Ascending aorta (tissue), 2 donors: Measurements from ENCODE around the gene PCBP3. TPM values are rescaled to one million over a fixed set of nuclear protein-coding genes. Genes with fewer than 3 reads are reported as not detected.

Experiments used
- DNase-seq, 2 donors: peaks; one replicate each; pipeline ENCODE4 v3.0.0-alpha.2; 2019; ENCODE audit warnings: low spot score in 2 of 2
- H3K27ac ChIP-seq, 2 donors: fragments of 200-600 bp; sonication (generic); one replicate each; pipeline ENCODE4 v1.5.1; 2016 to 2017; ENCODE audit warnings: mild to moderate bottlenecking in 1 of 2
- H3K27me3 ChIP-seq: fragments of 200-600 bp; sonication (generic); one replicate; pipeline ENCODE4 v1.5.1; 2017
- H3K36me3 ChIP-seq, 2 donors: fragments of 200-600 bp; sonication (generic); one replicate each; pipeline ENCODE4 v1.5.1; 2016
- H3K4me1 ChIP-seq, 2 donors: fragments of 200-600 bp; sonication (generic); one replicate each; pipeline ENCODE4 v1.5.1; 2016 to 2017; ENCODE audit warnings: mild to moderate bottlenecking in 1 of 2
- H3K4me3 ChIP-seq, 2 donors: fragments of 200-600 bp; sonication (generic); one replicate each; pipeline ENCODE4 v1.5.1; 2016 to 2017; ENCODE audit warnings: mild to moderate bottlenecking in 1 of 2
- H3K9me3 ChIP-seq, 2 donors: fragments of 200-600 bp; sonication (generic); one replicate each; pipeline ENCODE4 v1.5.1; 2016
- CTCF ChIP-seq, 3 experiments: fragments of 200-600 bp in 2 of 3; fragments of 450-650 bp in 1 of 3; sonication (generic) in 2 of 3; IDR thresholded peaks; one replicate each; pipeline ENCODE4 v1.5.1; 2016 to 2019; ENCODE audit warnings: antibody characterized with exemption in 3 of 3, mild to moderate bottlenecking in 1 of 3, moderate library complexity in 1 of 3
- intact Hi-C: fragments of 100-400 bp; cut with DNase I; formaldehyde crosslinking; loops from one replicate; pipeline ENCODE4 v1.15.1; 2023
- total RNA-seq: library from RNA; depleted of rRNA; stranded (reverse); fragments of >200 nt; gene quantifications from one replicate; pipeline ENCODE4 v1.1.0, GENCODE V29; 2016

Gene PCBP3
- total RNA-seq, 1 donor from 2014 or later, result not detected

GRCh38 chr21:45977396-45977795 is 333.9 kb downstream of the PCBP3 start:
- TF ChIP-seq CTCF (IDR thresholded peaks at IDR 0.05), result no peak
- H3K27me3 ChIP-seq, result no peaks in the 10 kb centered on the region
- no peaks in the 10 kb centered on the region for H3K9me3 ChIP-seq
- no peaks in the 10 kb centered on the region for H3K36me3 ChIP-seq
- intact Hi-C loops, result loop anchor here (10.0 kb wide), 1 partner anchor 307 kb away; the partner anchor contains the start of genes MCM3AP and YBEY
- peaks cover 21 to 32% of the 10 kb centered on the region in 2 donors for H3K4me1 ChIP-seq
- no peak overlapping the region for H3K4me3 ChIP-seq
- DNase-seq, result peak in 1 of 2 donors; percentile 73
- peak overlapping the region; percentile 67 to 83 for H3K27ac ChIP-seq

- no peak overlapping the region for H3K4me3 ChIP-seq
- H3K4me1 ChIP-seq, result peaks cover 16 to 28% of the 10 kb centered on the region in 2 donors
- peak overlapping the region; percentile 92 to 94 for H3K27ac ChIP-seq
- intact Hi-C loops, result loop anchor here (10.0 kb wide), 1 partner anchor 306 kb away; the partner anchor contains the start of genes MCM3AP and YBEY
- H3K9me3 ChIP-seq, result no peaks in the 10 kb centered on the region
- DNase-seq, result peak in 1 of 2 donors; percentile 66
- no peaks in the 10 kb centered on the region for H3K27me3 ChIP-seq
- TF ChIP-seq CTCF (IDR thresholded peaks at IDR 0.05), result no peak
- H3K36me3 ChIP-seq, result peaks cover 3% of the 10 kb centered on the region in 2 donors
These were observed 335.7 kb downstream of the PCBP3 start for GRCh38 chr21:45979141-45979631.

GRCh38 chr21:45979651-45980050 is 336.1 kb downstream of the PCBP3 start:
- no peaks in the 10 kb centered on the region for H3K27me3 ChIP-seq
- TF ChIP-seq CTCF (IDR thresholded peaks at IDR 0.05), result no peak
- H3K9me3 ChIP-seq, result no peaks in the 10 kb centered on the region
- peak overlapping the region; percentile 92 to 94 for H3K27ac ChIP-seq
- H3K4me3 ChIP-seq, result no peak overlapping the region
- peak in 1 of 2 donors; percentile 63 for DNase-seq
- peaks cover 14 to 28% of the 10 kb centered on the region in 2 donors for H3K4me1 ChIP-seq
- intact Hi-C loops, result loop anchor here (10.0 kb wide), 1 partner anchor 305 kb away; the partner anchor contains the start of genes MCM3AP and YBEY
- peaks cover 7% of the 10 kb centered on the region in 2 donors for H3K36me3 ChIP-seq

- Histone ChIP-seq H3K4me1 (peaks cover 14 to 24% of the 10 kb centered on the region in 2 donors), H3K4me3 (no peak overlapping the region), H3K27ac (peak overlapping the region; percentile 92 to 94), H3K27me3 (no peaks in the 10 kb centered on the region), H3K36me3 (peaks cover 13 to 14% of the 10 kb centered on the region in 2 donors), H3K9me3 (no peaks in the 10 kb centered on the region)
- peak in 1 of 2 donors; percentile 57 for DNase-seq
- TF ChIP-seq CTCF (IDR thresholded peaks at IDR 0.05), result no peak
- intact Hi-C loops, result no loop called here
These were observed 336.7 kb downstream of the PCBP3 start for GRCh38 chr21:45980271-45980670.

GRCh38 chr21:45980697-45981096 is 337.2 kb downstream of the PCBP3 start:
- Histone ChIP-seq H3K27ac (peak overlapping the region; percentile 92 to 94), H3K36me3 (peaks cover 18% of the 10 kb centered on the region in 2 donors), H3K27me3 (no peaks in the 10 kb centered on the region), H3K4me3 (peak overlapping the region; percentile 47 to 75), H3K9me3 (no peaks in the 10 kb centered on the region), H3K4me1 (peaks cover 14 to 23% of the 10 kb centered on the region in 2 donors)
- no peak for DNase-seq
- intact Hi-C loops, result no loop called here
- no peak for TF ChIP-seq CTCF (IDR thresholded peaks at IDR 0.05)
